Measurements from ENCODE around the gene TATDN3.

DNA sequence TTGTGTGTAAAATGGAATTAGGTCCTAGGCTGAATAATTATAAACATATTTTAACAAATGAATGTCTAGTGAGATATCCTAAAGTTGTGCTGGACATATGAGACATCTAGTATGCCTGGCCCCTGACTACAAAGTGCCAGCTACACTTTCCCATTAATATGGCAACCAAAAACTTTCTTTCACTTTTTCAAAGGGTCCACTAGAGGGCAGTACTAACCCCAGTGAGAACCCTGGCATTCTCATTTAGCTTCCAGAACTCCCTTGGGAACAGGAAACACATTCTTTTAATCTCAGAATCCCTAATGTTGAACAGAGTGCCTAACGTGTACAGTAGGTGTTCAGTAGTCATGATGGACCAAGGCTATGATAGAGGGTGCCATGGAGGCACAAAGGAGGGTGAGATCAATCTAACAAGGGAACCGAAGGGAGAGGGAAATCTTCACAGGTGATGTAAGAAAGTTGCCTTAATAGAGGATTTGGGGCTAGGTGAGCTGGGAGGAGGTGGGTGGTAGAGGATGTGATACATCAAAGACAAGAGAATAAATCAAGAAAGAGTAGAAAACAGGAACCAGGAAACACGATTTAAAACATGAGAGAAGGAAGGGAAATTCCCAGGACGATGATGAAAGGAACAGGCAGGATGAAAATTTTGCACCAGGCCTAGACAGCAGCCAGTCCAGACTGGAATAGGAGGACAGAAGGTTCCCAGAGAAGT, 41.7 kb upstream of the TATDN3 start:
- TF ChIP-seq POLR2AphosphoS5 (IDR thresholded peaks at IDR 0.05; ENCODE audit: low read depth, low read length) (no peak), SPI1 (IDR thresholded peaks at IDR 0.05; ENCODE audit: low read depth, low read length) (peak; percentile 92), POLR2A (IDR thresholded peaks at IDR 0.05; ENCODE audit: low read depth, low read length) (no peak), TAF1 (IDR thresholded peaks at IDR 0.05; ENCODE audit: low read depth, low read length) (no peak), POU2F2 (IDR thresholded peaks at IDR 0.05; ENCODE audit: low read depth, low read length) (no peak), PAX5 (IDR thresholded peaks at IDR 0.05; ENCODE audit: insufficient read depth, low read length, severe bottlenecking) (no peak)

Measured in GM12891 (cell line).